ENCODE data around the gene PSMD1. TPM values are rescaled to one million over a fixed set of nuclear protein-coding genes. Genes with fewer than 3 reads are reported as not detected.

PSMD1 gene
- total and polyA plus RNA-seq, 2 experiments from 2014 or later, result 148 to 177 TPM

GRCh38 chr2:231013820-231014219, 42.8 kb upstream of the PSMD1 start (continued):
- TF ChIP-seq ZNF462 (CRISPR knock-in tag; IDR thresholded peaks at IDR 0.05), result no peak
- TF ChIP-seq STAT1 (IDR thresholded peaks at IDR 0.05; ENCODE audit: unreplicated experiment), result no peak
- TF ChIP-seq, protein P1, sequence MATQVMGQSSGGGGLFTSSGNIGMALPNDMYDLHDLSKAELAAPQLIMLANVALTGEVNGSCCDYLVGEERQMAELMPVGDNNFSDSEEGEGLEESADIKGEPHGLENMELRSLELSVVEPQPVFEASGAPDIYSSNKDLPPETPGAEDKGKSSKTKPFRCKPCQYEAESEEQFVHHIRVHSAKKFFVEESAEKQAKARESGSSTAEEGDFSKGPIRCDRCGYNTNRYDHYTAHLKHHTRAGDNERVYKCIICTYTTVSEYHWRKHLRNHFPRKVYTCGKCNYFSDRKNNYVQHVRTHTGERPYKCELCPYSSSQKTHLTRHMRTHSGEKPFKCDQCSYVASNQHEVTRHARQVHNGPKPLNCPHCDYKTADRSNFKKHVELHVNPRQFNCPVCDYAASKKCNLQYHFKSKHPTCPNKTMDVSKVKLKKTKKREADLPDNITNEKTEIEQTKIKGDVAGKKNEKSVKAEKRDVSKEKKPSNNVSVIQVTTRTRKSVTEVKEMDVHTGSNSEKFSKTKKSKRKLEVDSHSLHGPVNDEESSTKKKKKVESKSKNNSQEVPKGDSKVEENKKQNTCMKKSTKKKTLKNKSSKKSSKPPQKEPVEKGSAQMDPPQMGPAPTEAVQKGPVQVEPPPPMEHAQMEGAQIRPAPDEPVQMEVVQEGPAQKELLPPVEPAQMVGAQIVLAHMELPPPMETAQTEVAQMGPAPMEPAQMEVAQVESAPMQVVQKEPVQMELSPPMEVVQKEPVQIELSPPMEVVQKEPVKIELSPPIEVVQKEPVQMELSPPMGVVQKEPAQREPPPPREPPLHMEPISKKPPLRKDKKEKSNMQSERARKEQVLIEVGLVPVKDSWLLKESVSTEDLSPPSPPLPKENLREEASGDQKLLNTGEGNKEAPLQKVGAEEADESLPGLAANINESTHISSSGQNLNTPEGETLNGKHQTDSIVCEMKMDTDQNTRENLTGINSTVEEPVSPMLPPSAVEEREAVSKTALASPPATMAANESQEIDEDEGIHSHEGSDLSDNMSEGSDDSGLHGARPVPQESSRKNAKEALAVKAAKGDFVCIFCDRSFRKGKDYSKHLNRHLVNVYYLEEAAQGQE (IDR thresholded peaks at IDR 0.05; ENCODE audit: unreplicated experiment), result no peak
- no peak for TF ChIP-seq EZH2phosphoT487 (IDR thresholded peaks at IDR 0.05; ENCODE audit: unreplicated experiment)
- no peak for TF ChIP-seq POLR2AphosphoS5 (IDR thresholded peaks at IDR 0.05; ENCODE audit: low read depth)
- TF ChIP-seq ZNF331 (CRISPR knock-in tag; IDR thresholded peaks at IDR 0.05; ENCODE audit: low read depth), result no peak
- no peak for TF ChIP-seq EZH2 (IDR thresholded peaks at IDR 0.05; ENCODE audit: low read depth, unreplicated experiment)
- no peak for TF ChIP-seq ZNF114 (CRISPR knock-in tag; IDR thresholded peaks at IDR 0.05)
- no peak for TF ChIP-seq NANOG (IDR thresholded peaks at IDR 0.05; ENCODE audit: borderline replicate concordance)
- TF ChIP-seq CTCF (conservative IDR thresholded peaks at IDR 0.05; ENCODE audit: low read depth in 2 of 2), result no peak

Data from GM23338 (cell line).